HG03457 (cell line): Measurements from ENCODE around the gene NDST1.

Experiments used
- ATAC-seq: cut with Tn5 transposase; IDR thresholded peaks from one replicate; pipeline ENCODE4 v1.9.1; 2021; ENCODE audit warnings: moderate number of reproducible peaks; ENCODE audit not compliant: unreplicated experiment

Gene NDST1

DNA sequence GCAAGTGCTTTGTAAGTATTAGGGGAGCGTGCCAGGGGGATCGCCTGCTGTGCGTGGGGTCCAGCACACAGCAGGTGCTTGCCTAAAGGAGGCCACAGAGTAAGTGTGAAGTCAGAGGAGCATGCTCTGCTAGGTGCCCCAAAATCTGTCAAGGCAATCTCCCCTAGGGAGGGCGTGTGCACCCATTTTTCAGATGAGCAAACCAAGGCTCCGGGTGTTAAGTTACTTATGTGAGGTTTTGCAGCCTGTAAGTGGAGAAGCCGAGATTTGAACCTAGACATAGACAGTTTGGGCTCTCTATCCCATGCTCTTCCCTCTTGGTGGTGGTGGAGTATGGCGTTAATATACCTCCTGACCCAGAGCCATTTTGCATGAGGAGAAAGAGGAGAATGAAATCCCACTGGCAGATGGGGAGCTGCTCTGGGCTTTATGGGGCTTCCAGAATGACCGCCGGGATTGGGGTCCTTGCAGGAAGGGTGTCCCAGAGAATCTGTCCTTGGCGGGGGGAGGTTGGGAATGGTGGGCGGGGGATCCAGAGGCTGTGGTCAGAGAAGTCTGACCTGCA lies 14.1 kb downstream of the NDST1 start:
- no peak for ATAC-seq

DNA sequence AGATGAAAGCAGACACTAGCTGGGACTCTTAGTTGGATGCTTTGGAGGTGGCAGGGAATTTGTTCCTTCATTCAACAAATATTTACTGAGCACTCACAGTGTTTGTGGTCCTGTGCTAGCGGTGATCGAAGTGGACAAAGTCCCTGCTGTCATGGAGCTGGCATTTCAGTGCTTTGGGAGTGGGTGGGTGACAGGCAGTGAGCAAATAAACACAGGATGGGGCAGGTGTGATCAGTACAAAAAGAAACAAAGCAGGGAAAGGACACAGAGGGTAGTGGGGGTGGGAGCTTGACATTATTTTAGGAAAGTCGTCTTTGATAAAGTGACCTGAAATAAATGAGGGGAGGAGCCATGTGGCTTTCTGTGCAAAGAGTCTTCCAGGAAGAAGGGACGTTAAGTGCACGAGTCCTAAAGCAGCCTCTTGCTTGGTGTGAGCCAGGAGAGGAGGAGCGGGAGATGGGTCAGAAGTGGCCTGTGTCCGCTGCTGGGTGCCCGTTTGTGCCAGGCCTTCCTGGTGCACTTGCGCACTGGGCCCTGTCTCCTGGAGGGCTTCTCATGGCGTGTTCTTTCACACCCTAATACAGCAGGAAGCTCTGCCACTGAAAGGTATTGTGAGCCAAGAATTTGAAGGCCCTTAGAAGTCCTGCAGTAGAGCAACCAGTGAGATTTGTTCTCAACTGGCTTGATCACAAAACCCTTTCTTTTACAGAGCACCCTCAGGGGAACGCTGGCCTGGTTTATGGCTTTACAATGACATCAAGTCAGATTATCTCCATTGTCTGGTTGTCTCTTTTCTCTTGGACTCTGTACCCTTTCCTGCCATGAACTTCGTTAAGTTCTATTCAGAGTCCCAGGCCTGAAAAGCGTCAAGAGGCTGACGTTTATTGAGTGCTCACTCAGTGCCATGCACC lies 14.8 kb downstream of the NDST1 start:
- no peak for ATAC-seq

DNA sequence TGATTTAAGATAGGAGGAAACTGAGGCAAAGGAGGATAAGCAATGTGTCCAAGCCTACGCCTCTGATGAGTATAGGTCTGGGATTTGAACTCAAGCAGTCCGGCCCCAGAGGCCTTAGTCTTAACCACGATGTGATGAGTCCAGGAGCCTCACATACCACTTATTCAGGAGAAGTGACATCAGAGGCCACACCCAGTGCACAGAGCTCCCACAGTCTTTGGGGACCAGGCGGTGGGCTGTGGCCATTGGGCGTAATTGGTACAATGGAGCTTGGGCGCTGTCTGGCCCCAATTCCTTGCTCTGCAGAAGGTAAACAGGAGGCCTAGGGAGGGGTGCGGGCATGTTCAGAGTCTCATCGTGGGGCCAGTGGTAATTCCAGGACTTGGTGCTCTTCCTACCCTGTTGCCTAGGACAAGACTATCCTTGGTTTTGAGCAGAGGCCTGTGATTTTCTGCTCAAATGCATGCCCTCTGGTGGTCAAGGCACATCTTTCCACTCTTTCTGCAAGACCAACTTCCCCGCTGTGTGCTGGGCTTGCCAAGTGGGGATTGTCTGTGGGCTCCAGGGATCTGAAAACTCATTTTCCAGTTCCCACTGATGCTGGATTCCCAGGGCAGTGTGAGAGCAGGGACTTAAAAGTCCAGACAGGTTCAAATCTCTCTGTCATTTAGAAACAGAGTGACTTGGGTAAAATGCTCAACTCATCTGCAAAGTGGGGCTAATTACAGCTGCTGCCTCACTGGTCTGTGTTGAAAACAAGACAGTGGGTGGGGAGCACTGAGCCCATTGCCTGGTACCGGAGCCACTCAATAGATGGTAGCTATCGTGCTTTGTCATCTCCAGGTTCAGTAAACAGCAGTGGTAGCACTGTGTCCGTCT lies 15.8 kb downstream of the NDST1 start:
- ATAC-seq, result no peak

DNA sequence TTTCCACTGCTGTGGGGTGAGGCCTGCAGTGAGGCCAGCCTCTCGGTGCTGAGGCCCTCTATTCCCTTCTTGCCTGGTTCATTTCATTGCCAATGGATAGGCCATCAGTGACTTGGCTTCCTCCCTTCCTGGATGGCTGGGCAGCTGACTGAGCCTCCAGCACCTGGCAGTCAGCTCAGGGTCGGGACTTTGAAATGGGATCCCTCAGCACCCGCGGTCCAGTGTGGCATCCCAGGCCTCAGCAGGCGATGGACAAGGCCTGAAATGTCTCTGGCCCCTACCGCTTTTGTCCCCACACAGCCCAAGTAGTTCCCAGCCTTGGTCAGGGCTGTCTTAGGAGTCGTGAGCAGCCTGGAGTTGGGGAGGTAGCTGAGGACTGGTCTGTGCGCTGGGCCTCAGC lies 17.2 kb downstream of the NDST1 start:
- ATAC-seq, result no peak

DNA sequence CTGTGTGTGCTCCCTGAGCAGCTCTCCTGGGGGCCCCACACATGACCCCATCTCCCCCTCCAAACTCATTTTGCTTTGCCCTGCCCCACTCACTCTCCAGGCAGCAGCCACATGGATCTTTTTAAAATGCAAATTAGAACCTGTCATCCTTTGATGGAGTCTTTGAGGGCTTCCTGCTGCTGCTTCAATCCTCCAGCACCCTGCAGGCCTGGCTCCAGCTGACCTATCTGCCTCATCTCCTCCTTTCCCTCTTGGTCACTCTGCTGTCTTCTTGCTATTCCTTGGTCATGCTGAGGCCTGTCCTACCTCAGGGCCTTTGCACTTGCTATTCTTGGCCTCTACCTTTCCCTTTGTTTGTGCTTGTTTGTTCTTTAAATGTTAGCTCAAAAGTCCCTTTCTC lies 17.9 kb downstream of the NDST1 start:
- ATAC-seq, result no peak

DNA sequence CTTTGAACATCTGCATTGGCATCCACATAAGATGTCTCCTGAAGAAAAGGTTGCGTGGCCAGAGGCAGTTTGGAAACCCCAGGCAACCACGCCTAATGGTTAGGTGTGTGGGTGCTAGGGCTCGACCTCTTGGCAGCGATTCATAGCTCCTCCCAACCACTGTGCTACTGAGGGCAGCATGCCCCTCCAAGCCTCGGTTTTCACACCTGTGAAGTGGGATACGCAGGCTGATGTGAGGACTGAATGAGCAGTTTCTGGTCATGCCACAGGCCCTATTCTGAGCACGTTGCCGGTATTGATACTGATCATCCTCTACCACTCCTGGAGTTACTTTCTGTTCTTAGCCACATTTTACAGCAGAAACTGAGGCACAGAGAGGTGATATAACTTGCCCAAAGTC lies 19.1 kb downstream of the NDST1 start:
- no peak for ATAC-seq

DNA sequence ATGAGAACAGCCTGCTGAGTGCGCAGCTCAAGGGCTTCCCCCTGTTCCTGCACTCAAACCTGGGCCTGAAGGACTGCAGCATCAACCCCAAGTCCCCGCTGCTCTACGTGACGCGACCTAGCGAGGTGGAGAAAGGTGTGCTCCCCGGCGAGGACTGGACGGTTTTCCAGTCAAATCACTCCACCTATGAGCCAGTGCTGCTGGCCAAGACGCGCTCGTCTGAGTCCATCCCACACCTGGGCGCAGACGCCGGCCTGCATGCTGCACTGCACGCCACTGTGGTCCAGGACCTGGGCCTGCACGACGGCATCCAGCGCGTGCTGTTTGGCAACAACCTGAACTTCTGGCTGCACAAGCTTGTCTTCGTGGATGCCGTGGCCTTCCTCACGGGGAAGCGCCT lies 19.9 kb downstream of the NDST1 start:
- ATAC-seq, result no peak

DNA sequence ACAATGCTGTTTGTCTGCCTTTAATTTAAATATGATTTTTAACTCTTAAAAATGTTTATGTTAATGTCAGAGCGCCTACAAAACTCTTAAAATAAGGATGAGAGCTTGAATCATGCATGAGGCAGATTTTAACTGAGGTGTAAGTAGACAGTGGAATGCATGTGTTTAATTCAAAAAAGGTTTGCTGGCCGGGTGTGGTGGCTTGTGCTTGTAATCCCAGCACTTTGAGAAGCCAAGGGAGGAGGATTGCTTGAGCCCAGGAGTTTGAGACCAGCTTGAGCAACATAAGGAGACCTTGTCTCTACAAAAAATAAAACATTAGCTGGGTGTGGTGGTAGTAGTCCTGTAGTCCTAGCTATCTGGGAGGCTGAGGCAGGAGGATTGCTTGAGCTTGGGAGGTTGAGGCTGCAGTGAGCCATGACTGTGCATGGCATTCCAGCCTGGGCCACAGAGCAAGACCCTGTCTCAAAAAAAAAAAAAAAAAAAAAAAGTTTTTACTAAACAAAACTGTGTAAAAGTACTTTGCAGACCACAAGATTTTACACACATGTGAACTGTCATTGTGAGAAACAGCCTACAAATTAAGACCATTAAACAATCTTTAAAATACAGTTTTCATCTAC lies 21.1 kb downstream of the NDST1 start:
- ATAC-seq, result no peak

DNA sequence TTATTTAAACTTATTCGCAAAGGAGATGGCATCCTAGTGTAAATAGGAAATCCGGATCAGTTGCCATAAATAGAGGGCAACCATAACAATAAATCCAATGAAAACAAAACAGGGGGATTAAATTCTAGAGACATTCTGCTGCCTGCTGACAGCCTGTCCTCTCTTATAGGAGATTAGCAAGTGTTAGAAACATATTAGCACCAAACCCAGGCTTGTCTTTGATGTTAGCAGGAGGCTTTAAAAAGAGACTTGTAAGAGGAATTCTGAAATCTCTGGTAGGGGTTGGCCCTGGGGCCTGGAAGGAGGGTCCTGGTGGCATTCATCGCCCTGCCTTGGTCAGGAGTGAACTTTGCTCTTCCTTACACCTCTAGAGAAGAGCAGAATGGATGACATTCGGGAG lies 21.6 kb downstream of the NDST1 start:
- no peak for ATAC-seq

DNA sequence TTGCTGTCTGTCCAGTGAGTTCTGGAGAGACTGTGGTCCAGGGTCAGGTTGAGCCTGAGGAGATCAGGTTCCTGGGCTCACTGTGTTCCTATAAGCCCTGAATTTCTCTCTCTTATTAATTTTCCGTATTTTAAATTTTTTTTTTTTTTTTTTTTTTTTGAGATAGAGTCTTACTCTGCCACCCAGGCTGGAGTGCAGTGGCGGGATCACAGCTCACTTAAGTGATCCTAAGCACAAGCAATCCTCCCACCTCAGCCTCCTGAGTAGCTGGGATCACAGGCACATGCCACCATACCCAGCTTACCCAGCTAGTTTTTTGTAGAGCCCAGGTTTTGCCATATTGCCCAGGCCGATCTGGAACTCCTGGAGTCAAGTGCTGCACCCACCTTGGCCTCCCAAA lies 22.5 kb downstream of the NDST1 start:
- ATAC-seq, result no peak

DNA sequence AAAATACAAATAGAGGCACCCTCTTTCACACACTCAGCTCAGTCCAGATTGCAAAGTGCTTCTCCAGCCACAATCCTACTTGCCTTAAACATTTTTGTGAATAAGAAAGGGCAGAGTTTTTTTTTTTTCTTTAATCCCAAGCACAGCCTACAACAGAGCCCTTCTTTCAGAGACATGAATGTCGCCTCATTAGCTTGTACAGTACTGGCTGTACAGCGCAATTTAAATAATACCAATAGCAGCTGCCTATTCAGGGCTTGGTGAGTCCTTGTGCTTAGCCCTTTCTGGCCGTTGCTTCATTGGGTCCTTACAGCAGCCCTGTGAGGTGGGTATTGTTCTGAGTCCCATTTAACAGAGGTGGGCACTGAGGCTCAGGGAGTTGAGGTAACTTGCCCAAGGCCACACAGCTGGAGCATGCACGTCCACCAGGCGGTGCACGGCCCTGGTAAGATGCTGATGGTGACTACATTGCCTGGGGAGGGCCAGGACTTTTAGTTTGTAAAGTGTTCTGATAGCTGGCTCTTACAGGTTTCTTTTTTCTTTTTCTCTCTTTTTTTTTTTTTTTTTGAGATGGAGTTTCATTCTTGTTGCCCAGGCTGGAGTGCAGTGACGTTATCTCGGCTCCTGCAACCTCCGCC lies 23.1 kb downstream of the NDST1 start:
- ATAC-seq, result no peak

DNA sequence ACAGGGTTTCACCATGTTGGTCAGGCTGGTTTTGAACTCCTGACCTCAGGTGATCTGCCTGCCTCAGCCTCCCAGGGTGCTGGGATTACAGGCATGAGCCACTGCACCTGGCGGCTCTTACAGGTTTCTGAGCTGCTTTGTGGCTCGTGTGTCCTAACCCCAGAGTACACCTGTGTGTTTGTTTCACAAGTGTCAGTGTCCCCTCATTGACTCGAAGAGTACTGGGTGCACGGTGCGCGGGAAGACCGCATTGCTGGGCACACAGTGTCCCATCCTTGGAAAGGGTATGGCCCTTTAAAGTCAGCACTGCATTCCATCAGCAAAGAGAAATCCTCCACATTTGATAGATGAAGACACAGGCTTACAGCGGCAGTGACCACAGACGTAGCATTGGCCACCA lies 23.8 kb downstream of the NDST1 start:
- no peak for ATAC-seq

DNA sequence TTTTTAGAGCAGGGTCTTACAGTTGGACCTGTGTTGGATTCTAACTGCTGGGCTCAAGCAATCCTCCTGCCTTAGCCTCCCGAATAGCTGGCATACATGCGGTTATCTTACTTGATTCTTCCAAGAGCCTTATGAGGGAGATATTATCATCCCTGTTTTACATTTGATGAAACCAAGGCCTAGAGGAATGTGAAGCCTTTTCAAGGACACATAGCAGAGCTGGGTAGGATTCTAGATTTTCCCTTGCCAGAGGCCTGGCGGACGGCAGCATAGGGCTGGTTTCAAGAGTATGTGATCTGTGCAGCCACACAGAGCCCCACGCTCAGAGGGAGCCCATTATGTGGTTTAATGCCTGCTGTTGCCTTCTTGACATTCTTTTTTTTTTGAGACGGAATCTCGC lies 24.2 kb downstream of the NDST1 start:
- no peak for ATAC-seq

DNA sequence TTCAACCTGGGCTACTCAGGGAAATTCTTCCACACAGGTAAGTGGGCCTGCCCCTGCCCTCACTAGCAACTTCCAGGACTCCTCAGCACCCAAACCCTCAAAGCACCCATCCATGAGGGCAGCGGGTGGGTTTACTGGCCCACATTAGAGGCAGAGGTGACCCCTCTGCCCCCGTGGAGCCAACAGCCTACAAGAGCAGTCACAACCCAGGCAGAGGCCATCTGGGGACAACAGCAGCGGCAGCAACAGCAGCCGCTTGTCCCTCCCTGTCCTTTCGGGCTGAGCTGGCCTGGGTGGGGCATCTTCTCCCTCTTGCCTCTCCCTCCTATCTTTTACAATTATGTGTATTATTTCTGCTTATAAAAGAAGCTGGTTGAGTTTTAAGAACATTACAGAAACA lies 25.1 kb downstream of the NDST1 start:
- no peak for ATAC-seq

DNA sequence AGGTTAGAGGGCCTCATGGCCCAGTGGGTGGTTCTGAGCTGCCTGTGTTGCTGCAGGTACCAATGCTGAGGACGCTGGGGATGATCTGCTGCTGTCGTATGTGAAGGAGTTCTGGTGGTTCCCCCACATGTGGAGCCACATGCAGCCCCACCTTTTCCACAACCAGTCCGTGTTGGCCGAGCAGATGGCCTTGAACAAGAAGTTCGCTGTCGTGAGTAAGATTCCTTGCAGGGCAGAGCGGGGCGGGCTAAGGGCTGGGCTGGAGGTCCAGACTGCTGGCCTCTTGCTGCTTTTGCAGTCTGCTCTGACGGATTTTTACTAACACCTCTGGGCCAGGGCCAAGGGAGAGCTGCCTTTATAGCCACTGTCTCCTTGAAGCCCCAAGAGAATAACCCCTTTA lies 26.9 kb downstream of the NDST1 start:
- ATAC-seq, result no peak

DNA sequence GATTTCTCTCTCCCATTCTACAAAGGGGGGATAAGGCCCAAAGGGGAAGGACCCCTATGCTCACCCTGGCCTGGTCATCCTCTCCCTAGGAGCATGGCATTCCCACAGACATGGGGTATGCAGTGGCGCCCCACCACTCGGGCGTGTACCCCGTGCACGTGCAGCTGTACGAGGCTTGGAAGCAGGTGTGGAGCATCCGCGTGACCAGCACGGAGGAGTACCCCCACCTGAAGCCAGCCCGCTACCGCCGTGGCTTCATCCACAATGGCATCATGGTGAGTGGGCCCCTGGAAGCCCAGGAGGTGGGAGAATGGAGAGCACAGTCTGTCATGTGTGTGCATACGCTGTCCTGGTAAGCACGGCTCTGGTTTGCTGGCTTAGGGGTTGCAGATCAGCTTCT lies 27.7 kb downstream of the NDST1 start:
- ATAC-seq, result no peak

DNA sequence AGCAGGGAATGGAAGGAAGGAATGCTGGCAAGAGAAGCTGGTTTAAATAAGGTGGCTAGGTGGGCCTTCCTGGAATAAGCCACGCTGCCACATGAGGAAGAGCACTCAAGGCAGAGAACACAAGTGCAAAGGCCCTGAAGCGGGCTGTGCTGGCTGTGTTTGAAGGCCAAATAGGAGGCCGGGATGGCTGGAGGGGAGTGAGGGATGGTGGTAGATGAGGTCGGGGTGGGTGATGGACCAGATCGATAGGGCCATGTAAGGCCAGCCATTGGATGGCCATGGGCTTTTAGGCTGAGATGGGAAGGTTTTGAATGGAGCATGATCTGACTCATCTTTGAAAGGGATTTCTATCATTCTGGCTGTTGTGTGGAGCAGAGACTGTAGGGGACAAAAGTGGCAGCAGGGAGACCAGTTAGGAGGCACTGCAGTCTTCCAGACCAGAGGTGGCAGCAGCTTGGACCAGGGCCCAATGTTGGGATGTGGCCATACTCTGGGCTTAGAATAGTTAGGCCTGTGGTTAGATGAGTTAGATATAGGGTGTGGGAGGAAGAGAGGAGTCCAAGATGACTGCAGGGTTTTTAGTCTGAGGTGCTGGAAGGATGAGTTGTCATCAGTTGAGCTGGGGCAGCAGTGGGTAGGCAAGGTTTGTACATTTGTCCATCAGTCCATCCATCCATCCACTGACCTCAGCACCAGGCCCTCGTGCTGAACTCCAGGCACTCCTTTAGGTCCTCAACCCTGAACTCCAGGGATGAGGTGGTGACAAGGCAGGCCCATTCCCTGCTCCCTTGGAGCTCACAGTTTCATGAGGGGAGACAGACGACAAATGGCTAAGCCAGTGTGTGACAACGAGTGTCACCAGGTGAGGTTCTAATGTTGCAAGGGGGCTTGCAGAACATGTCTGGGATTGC lies 30.3 kb downstream of the NDST1 start:
- no peak for ATAC-seq

DNA sequence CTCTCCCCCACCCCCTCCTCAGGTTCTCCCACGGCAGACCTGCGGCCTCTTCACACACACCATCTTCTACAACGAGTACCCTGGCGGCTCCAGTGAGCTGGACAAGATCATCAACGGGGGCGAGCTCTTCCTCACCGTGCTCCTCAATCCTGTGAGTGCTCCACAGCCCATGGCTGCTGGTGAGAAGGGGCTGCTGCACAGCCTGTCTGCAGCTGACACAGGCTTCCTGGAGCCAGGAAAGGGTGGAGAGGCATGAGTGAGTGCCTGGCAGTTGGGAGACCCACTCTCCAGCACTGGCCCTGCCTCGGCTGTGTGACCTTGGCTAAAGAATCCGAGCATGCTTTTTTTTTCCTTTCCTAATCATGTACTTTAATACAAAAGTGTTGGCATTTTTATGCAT lies 31.3 kb downstream of the NDST1 start:
- ATAC-seq, result no peak

DNA sequence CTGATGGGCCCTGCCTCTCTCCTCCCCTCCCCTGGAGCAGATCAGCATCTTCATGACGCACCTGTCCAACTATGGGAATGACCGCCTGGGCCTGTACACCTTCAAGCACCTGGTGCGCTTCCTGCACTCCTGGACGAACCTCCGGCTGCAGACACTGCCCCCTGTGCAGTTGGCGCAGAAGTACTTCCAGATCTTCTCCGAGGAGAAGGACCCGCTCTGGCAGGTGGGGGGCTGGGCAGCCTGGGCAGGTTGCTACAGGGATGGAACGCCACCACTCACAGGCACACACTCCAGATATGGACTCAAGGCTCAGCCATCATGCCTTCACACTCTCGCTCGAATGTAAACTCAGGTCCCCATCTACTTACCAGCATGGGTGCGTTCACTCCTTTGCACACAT lies 32.1 kb downstream of the NDST1 start:
- no peak for ATAC-seq
